DMS79 treated with DMSO at 0.1 percent for 48 hours (cell line): Measurements from ENCODE around the gene ZSCAN18.
"Not testable (repeated sequence)": the region's sequence is repeated elsewhere in the genome, so short reads cannot be mapped to it uniquely, and the experiment has no call there.

Experiments
- DNase-seq: peaks from one replicate; lab custom pipeline; 2025; lab: John Stamatoyannopoulos, UW

The ZSCAN18 gene, protein sequence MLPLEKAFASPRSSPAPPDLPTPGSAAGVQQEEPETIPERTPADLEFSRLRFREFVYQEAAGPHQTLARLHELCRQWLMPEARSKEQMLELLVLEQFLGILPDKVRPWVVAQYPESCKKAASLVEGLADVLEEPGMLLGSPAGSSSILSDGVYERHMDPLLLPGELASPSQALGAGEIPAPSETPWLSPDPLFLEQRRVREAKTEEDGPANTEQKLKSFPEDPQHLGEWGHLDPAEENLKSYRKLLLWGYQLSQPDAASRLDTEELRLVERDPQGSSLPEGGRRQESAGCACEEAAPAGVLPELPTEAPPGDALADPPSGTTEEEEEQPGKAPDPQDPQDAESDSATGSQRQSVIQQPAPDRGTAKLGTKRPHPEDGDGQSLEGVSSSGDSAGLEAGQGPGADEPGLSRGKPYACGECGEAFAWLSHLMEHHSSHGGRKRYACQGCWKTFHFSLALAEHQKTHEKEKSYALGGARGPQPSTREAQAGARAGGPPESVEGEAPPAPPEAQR

DNA sequence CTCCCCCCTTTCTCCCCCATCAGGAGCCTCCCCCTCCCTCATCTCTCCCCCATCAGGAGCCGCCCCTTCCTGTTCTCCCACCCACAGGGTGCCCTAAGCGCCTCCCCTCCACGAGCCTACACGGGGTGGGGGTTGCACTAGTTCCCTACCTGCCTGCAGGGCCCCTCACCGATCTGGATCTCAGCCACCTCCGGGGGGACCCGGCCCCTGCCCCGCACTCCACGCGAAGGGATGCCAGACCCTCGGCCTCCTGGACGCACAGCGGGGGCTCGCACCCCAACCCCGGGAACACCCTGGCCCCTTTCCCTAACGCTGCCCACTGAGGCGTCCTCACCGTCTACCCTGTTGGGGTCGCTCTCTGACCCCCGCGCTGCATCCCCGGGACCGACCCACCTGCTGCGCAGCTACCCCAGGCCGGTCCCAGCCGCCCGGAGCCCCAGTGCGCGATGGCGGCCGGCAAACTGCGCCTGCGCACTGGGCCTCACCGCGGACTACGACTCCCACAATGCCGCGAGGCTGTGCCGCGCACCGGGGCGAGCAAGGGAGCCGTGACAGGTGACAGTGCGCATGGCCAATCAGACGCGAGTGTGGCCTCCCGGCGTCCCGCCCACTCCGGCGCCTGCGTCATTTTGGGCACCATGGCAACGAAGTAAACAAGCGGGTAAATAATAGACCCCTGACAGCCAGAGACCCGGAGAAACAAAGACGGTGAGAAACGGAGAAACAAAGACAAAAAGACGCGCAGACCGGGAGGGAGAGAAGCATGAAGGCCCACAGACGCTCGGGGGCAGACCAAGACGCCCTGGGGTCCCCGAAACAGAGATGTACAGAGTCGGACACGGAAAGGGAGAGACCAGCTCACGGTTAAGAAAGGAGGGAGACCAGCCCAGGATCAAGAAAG, at the start of gene ZSCAN18:
ZSCAN18 (minus strand) TSS at position 451 of the 901 bp plus-strand sequence. CDS start 7,964 bp downstream, outside the sequence.
- DNase-seq: peak; percentile 95

DNA sequence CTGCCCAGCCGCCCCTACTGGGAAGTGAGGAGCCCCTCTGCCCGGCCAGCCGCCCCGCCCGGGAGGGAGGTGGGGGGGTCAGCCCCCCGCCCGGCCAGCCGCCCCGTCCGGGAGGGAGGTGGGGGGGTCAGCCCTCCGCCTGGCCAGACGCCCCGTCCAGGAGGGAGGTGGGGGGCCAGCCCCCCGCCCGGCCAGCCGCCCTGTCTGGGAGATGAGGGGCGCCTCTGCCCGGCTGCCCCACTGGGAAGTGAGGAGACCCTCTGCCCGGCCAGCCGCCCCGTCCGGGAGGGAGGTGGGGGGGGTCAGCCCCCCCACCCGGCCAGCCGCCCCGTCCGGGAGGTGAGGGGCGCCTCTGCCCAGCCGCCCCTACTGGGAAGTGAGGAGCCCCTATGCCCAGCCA, 49.4 kb upstream of the ZSCAN18 start:
- DNase-seq: not testable (repeated sequence)

DNA sequence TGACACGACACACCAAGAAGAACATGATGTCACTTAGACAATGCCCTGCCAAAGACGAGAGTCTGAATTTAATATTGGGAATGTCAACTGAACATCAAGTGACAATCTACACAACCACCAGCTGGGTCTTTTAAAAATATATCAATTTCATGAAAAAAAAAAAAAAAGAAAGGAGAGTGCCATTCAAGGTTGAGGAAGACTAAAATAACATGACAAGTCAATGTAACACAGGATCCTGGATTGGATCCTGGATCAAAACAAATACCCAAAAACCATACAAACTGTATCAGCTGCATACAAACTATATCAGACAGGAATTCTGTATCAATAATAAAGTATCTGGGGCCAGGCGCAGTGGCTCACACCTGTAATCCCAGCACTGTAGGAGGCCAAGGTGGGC, 47.8 kb upstream of the ZSCAN18 start:
- DNase-seq: no peak

DNA sequence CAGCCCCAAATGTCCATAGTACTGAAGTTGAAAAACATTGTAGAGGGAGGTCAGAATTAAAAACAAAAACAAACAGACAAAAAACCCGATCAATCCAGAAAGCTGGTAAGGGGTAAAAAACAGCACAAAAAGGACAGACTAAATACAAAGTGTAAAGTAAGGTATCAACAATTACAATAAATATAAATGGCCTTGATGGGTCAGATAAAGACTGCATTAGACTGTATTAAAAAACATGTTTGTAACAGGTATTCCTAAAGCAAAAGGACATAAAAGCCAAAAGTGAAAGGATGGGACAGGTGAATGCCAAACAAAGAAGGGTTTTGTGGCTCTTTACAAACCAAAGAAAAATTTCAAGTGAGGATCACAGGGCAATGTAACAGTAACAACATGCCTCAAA, 36.2 kb upstream of the ZSCAN18 start:
- no peak for DNase-seq

DNA sequence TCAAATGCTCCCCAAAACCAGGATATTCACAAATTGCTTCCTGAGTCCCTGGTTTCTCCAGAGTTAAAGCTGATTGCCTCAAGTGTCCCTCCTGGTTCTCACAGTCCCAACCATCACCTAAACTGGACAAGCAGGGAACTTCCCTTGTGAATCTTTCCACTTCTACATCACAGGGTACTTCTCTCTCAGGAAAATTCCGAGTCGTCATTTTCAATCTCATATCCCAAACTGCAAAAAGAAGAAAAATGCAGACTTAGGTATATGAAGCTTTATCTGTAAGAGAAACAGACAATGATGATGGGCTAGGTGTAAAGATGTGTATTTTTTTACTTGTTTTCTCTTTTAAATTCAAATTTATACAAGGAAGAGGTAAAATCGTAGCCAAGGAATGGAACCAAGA, 31.3 kb upstream of the ZSCAN18 start:
- no peak for DNase-seq

DNA sequence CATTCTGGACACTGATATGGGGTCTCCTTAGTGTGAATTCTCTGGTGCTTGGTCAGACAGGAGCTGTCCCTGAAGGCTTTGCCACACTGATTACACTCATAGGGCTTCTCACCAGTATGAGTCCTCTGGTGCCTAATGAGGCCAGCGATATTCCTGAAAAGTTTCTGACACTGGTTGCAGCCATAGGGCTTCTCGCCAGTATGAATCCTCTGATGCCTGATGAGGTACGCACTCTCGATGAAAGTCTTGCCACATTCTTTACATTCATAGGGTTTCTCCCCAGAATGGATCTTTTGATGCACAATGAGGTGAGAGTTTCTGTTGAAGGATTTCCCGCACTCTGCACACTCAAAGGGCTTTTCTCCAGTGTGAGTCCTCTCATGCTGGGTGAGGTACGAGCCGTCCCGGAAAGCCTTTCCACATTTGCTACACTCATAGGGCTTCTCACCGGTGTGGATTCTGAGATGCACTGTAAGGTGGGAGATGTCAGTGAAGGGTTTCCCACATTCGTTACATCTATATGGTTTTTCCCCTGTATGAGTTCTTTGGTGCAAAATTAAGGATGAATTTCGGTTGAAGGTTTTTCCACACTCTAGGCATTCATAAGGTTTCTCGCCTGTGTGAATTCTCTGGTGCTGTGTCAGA, 30.1 kb upstream of the ZSCAN18 start:
- DNase-seq: no peak

DNA sequence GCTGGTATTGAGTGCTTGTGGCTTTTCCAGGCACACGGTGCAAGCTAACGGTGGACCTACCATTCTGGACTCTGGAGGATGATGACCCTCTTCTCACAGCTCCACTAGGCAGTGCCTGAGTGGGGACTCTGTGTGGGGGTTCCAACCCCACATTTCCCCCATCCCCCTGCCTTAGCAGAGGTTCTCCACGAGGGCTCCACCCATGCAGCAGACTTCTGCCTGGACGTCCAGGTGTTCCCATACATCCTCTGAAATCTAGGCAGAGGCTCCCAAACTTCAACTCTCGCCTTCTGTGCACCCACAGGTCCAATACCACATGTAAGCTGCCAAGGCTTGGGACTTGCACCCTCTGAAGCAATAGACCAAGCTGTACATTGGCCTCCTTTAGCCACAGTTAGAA, 25.3 kb upstream of the ZSCAN18 start:
- DNase-seq: no peak

DNA sequence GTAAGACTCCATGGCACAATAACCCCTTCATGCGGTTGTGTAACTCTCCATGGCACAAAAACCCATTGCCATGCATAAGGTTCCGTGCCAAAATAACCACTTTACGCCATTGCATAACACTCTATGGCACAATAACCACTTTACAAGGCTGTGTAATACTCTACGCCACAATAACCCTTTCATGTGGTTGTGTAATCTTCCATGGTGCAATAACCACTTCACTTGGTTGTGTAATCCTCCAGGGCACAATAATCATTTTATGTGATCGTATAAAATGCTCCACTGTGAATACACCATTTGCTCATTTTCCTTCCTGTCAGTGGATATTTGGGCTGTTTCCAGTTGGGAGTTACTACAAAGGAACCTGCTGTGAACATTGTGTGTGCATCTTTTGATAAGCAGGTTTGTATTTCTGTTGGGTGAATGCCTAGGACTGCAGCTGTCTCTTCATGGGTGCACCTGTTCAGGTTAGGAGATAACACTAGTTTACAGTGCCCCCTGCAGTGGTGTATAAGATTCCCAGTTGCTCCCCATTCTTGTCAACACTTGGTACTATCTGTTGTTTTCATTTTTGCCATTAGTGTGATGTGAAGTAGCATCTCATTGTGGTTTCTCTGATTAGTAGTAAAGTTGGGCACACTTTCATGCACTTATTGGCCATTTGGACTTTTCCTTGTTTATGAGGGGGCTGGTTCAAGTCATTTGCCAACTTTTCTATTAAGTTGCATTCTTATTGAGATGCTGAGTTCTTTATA, 21.1 kb upstream of the ZSCAN18 start:
- no peak for DNase-seq

DNA sequence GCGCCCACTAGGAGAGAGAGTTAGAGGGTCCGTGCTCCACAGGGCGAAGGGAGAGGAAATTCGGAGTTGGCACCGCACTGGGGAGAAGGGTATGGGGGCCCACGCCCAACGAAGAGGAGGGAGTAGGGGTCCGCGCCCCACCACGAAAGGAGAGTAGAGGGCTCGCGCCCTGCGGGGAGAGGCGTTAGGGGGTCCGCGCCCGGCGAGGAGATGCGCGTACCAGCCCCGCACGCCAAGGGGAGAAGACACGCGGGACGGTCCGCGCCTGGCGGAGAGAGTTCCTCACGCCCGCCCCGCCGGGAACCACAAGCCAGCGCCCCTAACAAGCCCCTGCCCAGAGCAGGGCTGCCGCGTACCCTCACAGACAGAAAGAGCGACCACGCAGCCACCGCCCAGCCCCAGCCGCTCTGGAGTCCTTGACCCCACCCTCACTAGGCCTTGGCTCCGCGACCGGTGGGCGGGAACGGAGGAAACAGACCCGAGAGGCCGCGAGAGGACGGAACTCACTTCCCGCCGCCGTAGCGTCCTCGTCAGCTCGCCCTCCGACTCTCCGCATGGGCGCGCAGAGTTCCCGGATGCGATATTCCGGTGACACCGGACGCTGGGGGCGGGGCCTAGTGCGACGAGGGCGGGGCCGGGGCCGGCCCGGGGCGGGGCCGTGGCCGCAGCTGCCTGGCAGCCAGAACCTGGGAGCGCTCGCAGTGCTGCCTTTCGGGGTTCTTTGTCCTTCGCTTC, 20.0 kb upstream of the ZSCAN18 start:
- DNase-seq: no peak

DNA sequence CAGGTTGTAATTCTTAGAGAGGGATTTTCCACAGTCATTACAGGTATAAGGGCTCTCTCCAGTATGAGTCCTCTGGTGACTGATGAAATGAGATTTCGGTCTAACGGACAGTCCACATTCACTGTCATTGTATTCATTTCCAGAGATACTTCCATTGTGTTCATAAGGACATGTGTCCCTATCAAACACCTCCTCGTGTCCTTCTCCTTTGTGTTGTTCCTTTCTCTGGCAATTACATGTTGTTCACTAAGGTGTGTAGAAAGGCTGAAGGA, 10.5 kb upstream of the ZSCAN18 start:
- DNase-seq: no peak

DNA sequence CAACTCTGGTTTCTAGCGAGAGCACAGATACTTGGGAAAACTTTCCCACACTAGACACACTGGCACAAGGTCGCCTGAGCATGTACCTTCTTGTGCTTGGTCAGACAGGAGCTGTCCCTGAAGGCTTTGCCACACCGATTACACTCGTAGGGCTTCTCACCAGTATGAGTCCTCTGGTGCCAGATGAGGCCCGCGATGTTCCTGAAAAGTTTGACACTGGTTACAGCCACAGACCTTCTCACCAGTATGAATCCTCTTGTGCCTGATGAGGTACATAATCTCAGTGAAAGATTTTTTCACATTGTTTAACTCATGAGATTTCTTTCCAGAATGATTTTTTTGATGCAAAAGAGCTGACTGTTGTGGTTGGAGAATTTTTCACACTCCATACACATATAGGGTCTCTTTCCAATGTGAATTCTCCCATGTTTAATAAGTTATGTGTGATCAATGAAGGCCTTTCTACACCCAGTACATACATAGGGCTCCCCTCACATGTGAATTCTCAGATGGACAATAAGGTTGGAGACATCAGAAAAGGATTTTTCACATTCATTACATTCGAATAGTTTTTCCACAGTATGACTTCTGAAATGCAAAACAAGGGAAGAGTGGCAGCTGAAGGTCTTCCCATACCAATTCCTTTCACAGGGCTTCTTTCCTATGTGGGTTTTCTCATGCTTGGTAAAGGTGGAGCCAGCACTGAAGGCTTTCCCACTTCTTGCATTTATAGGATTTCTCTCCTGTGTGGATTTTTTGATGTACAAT, 9.9 kb upstream of the ZSCAN18 start:
- DNase-seq: no peak

DNA sequence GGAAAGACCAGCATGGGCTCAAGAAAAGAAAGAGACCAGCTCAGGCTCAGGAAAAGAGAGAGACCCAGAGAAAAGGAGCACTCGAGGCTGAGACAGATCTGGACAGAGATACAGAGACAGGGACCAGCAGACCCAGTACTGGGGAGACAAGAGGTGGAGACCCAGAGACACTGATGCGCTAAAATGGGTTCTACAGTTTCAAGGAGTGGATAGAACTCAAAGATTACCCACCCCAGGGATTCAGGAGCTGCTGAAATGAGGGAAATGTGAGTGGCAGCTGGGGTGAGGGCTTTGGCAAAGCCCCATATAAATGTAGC, 609 bp upstream of the ZSCAN18 start:
- no peak for DNase-seq

DNA sequence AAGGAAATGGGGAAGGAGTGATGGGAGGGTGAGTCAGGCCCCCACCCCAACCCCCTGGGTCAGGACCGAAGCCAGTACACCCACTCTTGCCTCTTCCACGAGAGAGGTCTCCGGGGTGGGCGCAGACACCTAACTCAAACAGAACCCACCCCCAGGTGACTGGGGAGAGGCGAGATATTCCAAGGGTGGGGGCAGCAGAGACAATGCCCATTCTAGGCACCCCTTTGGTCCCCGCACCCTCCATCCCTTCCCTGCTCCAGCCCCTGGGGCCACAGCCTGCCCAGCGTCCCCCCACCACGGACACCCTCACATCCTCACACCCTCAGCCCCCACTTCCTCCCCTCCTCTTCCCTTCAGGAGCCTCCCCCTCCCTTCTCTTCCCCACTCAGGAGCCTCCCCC, 682 bp downstream of the ZSCAN18 start:
- no peak for DNase-seq

DNA sequence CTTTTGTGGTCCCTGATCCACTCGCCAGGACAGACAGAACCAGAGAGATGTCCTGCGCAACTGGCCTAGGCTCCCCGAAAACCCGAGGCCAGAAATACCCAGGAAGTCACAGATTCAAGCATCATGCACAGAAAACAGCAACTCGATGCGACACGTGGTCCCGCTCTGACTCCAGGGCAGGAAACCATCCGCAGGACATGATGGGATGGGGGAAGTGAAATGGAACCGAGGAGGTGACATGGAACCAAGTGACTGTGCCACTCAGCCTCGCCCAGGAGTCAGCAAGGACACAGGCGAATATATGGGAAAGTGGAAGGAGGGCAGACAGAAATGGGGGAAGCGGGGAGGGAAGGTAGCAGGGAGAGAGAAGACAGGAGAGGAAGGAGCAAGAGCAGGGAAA, 1.1 kb downstream of the ZSCAN18 start:
- DNase-seq: no peak

DNA sequence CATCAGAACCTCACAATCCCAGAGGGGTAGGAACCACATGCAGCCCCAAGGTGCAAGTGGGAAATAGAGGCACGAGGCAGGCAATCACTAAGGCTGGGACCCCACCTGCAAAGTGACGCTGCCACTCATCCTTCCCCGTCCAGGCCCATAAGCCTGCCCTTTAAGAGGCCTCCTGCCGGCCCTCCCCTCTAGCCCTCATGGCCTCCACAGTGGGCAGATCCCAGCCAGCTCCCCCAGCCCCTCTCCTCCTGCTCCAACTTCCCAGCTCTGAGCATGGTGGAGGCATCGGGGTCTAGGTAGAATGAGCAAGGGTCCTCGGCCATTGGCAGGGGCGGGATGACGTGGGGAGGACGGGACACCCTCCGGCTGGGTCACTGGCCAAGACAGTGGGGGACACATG, 2.7 kb downstream of the ZSCAN18 start:
- DNase-seq: no peak

DNA sequence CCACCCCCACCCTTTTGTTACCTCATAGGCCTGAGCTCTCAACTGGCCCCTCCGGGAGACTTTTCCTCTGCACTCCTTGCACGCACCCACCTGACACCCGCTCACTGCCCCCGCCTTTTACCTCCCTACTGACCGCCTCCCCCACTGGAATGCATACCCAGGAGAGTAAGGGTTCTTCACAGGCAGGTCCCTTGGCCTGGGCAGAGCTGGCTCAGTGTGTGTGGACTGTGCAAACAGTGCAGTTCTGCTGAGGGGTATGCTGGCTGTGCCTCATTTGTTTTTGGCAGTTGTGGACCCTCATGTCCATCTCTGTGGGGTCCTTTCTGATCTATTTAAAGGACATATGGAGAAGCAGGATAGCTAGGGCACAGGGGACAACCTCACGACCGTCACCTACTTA, 5.0 kb downstream of the ZSCAN18 start:
- DNase-seq: no peak

DNA sequence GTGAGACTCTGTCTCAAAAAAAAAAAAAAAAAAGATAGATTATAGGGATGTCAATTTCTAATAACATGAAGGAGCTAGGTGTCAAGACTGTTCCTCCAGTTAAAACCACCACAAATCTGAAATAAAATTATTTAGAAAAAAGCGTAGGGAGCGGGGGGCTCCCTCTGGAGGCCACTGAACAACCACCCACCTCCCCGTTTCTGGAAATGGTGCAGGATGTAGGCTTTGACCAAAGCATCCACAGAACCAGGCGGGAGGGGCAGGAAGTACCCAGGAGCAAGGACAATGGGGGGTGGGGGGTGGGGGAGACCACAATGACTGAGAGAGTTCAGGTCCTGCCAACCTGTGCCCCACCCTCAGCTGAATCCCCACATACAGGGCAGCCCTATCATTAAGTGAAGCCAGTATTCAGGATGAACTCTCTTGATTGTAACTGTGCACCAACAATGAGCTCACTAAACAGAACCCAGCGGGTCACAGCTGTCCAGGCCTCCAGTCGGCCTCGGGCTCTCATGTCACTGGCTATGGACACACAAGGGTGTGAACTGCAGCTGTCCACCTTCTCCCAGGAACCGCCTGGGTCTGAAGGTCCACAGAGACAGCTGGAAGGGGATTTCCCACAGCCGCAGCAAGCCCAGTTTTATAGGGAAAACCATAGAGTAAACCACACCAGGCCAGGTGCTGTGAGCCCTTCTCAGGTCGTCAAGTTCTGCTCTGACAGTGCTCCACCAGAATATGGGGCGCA, 6.6 kb downstream of the ZSCAN18 start:
- DNase-seq: no peak

DNA sequence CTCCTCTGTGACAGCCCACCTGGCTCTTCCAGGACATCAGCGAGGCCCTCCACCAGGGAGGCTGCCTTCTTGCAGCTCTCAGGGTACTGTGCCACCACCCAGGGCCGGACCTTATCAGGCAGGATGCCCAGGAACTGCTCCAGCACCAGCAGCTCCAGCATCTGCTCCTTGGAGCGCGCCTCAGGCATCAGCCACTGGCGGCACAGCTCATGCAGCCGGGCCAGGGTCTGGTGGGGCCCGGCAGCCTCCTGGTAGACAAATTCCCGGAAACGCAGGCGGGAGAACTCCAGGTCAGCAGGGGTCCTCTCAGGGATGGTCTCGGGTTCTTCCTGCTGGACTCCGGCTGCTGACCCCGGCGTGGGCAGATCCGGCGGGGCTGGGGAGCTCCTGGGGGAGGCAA, 8.2 kb downstream of the ZSCAN18 start:
- DNase-seq: no peak

DNA sequence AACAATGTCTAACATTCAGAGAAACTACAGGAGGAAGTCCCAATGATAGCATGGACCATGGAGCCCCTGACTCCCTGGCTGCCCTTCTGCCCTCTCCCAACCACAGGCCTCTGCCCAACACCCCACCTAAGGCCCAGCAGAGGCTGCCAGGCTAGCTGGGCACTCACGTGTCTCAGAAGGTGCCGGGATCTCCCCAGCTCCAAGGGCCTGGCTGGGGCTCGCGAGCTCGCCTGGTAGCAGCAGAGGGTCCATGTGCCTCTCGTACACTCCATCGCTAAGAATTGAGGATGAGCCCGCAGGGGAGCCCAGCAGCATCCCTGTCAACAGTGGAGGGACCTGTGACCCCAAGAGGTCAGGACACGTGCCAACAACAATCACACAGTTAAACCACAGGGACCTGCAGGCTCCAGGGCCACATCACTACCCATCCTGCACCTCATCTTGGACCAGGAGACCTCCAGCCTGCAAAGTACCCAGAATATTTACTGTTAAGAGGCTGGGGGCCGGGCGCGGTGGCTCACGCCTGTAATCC, 9.4 kb downstream of the ZSCAN18 start:
- no peak for DNase-seq
